ENCODE results near the gene CHMP4A.

Gene CHMP4A

DNA sequence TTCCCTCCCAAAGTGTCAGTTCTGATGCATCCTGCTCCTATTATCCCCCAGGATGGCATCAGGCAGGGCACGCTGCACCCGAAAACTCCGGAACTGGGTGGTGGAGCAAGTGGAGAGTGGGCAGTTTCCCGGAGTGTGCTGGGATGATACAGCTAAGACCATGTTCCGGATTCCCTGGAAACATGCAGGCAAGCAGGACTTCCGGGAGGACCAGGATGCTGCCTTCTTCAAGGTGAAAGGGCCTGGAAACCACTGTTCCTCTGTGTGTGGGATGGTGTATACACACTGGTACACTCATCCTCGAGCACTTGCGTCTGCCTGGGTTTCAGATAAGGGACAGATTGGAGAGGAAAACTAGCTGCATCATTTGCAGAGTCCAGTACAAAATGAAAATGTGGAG is 51.2 kb downstream of the CHMP4A start:
- no peaks in the 10 kb centered on the region for H3K27me3 ChIP-seq (ENCODE audit: control insufficient read depth, insufficient read depth, low read length)
- peaks cover 3% of the 10 kb centered on the region for H3K4me1 ChIP-seq (ENCODE audit: control insufficient read depth, insufficient read depth, low read length)
- peak overlapping the region; percentile 64 for H3K4me3 ChIP-seq (ENCODE audit: low read depth, low read length)
- H3K9me3 ChIP-seq (ENCODE audit: control insufficient read depth, insufficient read depth, low read length): no peaks in the 10 kb centered on the region
- H3K9ac ChIP-seq (ENCODE audit: low read depth, low read length): no peak overlapping the region
- H3K36me3 ChIP-seq (ENCODE audit: control insufficient read depth, insufficient read depth, low read length): peaks cover 37% of the 10 kb centered on the region

DNA sequence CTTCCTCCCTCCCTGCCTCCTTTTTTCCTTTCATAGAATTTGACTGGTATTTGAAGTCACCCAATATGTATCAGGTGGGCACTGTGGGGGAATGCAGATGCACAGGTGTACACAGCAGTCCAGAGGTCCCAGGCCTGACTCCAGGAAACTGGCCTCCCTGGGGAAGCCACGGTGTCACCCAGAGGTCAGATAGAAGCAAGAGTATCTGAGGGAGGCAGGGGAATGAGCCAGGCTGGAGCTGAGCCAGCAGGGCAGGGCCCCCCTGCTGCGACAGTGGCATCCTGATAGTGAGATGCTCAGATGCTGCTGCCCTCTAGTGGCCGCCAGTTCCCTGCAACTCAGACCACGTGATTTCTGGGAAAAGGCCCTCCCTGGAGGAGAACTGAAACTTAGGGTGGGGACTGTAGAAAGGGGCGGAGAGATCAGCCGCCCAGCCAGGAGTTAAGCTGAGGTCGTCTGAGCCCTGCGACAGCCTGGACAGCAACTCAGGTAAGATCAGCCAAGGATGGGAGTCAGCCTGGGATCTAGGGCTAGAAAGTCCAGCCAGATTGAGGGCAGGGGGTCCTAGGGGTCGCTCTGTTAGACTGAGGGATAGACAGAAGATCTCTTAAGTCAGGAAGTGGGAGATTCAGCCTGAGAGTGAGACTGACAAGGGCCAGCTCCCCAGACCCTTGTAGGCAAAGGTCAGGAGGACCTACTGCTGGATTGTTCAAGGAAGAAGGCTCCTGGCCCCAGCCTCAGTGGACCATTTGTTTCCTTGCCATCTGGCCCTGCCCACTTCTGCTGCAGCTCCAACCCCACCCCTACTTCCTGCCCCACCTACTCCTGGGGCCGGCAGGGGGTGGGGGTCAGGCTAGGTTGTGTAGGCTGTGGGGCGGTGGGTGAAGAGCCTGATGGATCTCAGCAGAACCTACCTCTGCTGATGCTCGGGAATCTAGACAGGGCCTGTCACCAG is 52.2 kb downstream of the CHMP4A start, which contains the start of gene IRF9:
Gene IRF9, plus strand, starts transcription at position 416 of the 955 bp plus-strand sequence. CDS start 880 bp downstream, outside the sequence.
- H3K36me3 ChIP-seq (ENCODE audit: control insufficient read depth, insufficient read depth, low read length): peaks cover 44% of the 10 kb centered on the region
- peaks cover 3% of the 10 kb centered on the region for H3K4me1 ChIP-seq (ENCODE audit: control insufficient read depth, insufficient read depth, low read length)
- no peaks in the 10 kb centered on the region for H3K9me3 ChIP-seq (ENCODE audit: control insufficient read depth, insufficient read depth, low read length)
- peak within 1 kb of the TSS; percentile 64 for H3K4me3 ChIP-seq (ENCODE audit: low read depth, low read length)
- no peaks in the 10 kb centered on the region for H3K27me3 ChIP-seq (ENCODE audit: control insufficient read depth, insufficient read depth, low read length)
- H3K9ac ChIP-seq (ENCODE audit: low read depth, low read length): peak within 1 kb of the TSS; percentile 66

DNA sequence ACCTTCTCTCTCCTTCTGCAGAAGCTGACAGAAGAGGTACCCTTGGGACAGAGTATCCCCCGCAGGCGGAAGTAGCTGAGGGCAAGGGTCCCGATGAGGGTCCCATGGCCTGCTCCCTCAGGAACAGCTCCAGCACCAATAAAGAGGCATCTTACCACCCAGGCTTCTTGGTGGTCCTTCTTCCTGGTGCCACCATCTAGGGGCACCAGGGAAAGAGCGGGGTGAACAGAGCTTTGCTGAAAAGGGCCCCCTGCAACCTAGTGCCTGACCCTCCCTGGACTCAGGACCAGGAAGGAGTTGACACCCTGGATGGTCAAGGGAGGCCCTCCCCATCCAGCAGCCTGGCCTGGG is 52.8 kb downstream of the CHMP4A start:
- Histone ChIP-seq H3K36me3 (ENCODE audit: control insufficient read depth, insufficient read depth, low read length) (peaks cover 50% of the 10 kb centered on the region), H3K4me3 (ENCODE audit: low read depth, low read length) (no peak overlapping the region), H3K9ac (ENCODE audit: low read depth, low read length) (no peak overlapping the region), H3K27me3 (ENCODE audit: control insufficient read depth, insufficient read depth, low read length) (no peaks in the 10 kb centered on the region), H3K4me1 (ENCODE audit: control insufficient read depth, insufficient read depth, low read length) (peaks cover 3% of the 10 kb centered on the region), H3K9me3 (ENCODE audit: control insufficient read depth, insufficient read depth, low read length) (no peaks in the 10 kb centered on the region)

DNA sequence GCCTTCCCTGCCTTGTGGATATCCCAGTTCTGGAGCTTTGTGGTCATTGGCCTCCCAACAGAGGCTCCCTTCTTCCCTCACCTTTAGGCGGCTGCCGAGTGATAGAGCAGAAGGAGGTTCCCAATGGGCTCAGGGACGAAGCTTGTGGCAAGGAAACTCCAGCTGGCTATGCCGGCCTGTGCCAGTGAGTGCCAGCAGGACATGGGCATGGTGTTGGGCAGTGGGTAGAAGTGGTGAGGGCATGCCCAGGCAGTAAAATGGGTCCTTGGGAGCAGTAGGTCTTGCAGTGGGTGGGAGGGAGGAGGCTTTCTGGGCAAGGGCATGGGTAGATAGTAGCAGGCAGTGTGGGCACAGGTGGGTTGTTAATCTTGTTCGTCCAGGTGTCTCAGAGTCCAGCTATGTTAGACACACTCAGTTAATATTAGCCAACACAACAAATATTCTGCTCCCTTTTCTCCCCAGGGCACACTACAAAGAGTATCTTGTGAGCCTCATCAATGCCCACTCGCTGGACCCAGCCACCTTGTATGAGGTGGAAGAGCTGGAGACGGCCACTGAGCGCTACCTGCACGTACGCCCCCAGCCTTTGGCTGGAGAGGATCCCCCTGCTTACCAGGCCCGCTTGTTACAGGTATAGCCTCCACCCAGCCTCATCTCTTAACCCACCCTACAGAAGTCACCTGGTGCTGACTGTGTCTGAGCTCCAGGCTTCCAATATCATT is 53.4 kb downstream of the CHMP4A start:
- Histone ChIP-seq H3K36me3 (ENCODE audit: control insufficient read depth, insufficient read depth, low read length) (peaks cover 53% of the 10 kb centered on the region), H3K4me1 (ENCODE audit: control insufficient read depth, insufficient read depth, low read length) (peaks cover 3% of the 10 kb centered on the region), H3K4me3 (ENCODE audit: low read depth, low read length) (no peak overlapping the region), H3K9me3 (ENCODE audit: control insufficient read depth, insufficient read depth, low read length) (no peaks in the 10 kb centered on the region), H3K9ac (ENCODE audit: low read depth, low read length) (no peak overlapping the region), H3K27me3 (ENCODE audit: control insufficient read depth, insufficient read depth, low read length) (no peaks in the 10 kb centered on the region)

All from iPS-15b (cell line).